Glomerular visceral epithelial cell (primary cell): ENCODE data around the gene ASAP2.
A peak's percentile ranks its signal among the peaks of the same experiment; 100 is the strongest.

ENCODE experiments used
- DNase-seq: peaks from one replicate; pipeline ENCODE4 v3.0.0-alpha.2; 2016; ENCODE audit errors: extremely low spot score

The ASAP2 gene

DNA sequence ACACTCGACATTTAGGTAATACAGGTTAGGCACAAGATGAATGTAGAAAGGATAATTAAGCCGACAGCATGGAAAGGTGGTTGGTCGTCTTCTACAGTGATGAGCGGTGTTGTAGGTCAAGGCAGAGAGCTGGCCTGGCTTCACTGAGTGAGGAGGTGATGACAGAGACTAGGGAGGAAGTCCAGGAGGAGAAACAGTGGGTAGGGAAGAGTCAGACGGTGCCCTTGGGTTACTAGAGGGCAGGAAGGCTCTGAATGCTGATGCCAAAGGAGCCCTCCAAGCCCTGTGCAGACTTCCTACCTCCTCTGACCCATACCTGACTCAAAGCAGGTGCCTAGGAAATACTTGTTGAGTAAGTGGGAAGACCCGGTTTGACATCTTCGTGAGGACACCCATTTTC lies 116.0 kb downstream of the ASAP2 start:
- DNase-seq = no peak

- no peak for DNase-seq
These were observed 118.8 kb downstream of the ASAP2 start for GRCh38 chr2:9325428-9325827.

DNA sequence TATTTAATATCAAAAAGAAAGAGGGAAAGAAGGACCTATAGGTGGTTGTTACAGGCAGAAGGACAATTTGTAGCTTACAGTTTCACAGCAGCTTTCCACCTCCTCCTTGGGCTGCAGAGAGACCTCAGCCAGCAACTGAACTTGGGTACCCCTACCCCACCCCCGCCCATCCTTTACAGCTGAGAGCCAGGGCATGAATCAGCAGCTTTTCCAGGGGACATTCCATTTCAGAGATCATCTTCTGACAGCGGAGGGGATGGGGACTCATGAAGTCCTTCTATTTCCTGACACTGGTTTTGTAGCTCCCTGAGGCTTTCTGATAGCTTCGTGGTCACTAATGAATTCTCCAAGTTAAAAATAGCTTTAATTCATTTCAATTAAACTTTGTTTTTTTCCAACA lies 120.4 kb downstream of the ASAP2 start:
- no peak for DNase-seq

DNA sequence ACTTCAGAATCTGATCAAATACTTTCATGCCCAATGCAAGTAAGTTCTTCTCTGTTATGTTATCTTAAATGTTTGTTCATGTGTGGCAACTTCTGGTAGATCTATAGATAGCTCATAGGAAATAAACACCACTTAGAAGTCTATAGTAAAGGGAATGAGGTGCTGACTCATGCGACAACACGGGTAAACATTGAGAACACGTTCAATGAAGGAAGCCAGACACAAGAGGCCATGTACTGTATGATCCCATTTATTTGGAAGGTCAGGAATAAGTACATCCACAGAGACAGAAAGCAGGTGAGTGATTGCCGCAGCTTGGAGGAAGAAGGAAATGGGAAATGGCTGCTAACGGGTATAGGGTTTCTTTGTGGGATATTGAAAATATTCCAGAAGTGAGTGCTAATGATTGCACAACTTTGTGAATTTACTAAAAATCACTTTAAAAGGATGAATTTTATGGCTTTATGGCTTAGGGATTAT lies 121.3 kb downstream of the ASAP2 start:
- no peak for DNase-seq

DNA sequence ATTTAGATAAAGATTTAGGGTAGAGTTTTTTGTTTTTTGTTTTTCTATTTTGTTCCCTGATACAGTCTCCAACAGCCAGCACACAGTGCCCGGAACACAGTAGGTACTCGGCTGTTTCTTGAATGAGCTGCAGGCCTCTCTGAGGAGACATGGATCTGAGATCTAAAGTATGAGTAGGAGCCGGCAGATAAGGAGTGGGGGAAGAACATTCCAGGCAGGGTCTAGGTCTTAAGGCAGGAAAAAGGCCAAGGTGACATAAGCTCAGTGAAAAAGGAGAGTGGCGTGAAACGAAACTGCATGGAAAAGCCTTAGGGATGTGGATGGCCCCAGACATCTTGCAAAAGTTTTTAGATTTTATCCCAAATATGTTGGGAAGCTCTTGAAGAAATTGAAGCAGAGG lies 122.3 kb downstream of the ASAP2 start:
- no peak for DNase-seq

GRCh38 chr2:9329497-9329896 lies 122.9 kb downstream of the ASAP2 start:
- DNase-seq = no peak

- DNase-seq = no peak
These were observed 124.1 kb downstream of the ASAP2 start for GRCh38 chr2:9330612-9331270.

- no peak for DNase-seq
These were observed 125.1 kb downstream of the ASAP2 start for GRCh38 chr2:9331704-9332103.

- no peak for DNase-seq
These were observed 125.7 kb downstream of the ASAP2 start for GRCh38 chr2:9332136-9332852.

DNA sequence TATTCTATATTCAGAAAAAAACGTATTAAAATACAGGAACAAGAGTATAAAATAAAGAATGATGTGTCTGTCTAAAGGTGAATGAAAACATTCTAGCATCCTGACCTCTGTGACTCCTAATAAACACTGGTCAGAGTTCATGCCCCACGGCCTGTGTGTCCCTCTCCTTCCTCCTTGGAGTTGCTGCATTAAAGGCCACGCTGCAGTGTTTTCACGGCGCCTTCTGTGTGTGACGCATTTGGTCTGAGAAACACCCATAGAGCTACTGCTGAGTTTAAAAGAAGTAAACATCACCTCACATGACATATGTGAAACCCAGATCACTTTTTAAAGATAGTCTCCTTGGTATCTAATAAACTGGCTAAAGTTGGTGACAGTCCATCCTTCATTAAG lies 126.2 kb downstream of the ASAP2 start:
- DNase-seq = no peak

DNA sequence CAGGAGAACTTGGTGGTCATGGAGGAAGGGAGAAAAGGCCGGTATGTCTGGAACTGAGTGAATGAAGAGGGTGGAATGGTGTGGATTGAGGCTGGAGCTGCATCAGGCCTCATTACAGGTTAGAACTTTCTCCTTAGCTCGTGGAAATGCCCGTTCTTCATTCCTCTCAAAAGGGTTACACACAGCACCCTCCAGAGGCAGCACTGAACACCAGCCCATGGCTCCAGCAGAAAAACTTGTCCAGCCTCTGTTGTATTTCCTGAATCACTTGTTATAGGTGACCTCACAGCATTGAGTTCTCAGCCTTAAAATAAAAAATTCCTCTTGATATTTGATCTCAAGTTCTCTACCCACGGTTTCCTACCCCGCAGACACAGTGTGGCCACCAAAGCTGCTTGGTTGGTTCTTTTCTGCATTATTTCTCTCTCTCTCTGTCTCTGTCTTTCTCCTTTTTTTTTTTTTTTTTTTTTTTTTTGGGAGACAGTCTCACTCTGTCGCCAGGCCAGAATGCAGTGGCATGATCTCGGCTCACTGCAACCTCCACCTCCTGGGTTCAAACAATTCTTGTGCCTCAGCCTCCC lies 127.1 kb downstream of the ASAP2 start:
- DNase-seq = peak; percentile 78

GRCh38 chr2:9334761-9335160 lies 128.1 kb downstream of the ASAP2 start:
- DNase-seq = no peak

- no peak for DNase-seq
These were observed 128.8 kb downstream of the ASAP2 start for GRCh38 chr2:9335322-9335832.

DNA sequence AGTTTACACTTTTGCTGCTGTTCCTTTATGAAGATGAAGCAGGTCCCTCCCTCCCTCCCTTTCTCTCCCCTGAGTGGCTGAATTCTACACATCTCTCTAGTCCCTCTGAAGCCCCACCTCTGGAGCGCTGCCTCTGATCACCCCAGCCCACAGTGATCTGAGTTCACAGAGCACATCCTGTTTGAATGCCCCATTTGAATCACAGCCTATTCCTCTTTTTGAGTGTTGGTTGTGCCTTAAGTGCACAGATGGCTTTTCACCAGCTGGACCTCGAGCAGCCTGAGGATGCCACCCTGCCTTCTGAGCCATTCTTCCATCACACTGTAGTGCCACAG lies 129.6 kb downstream of the ASAP2 start:
- DNase-seq = no peak

DNA sequence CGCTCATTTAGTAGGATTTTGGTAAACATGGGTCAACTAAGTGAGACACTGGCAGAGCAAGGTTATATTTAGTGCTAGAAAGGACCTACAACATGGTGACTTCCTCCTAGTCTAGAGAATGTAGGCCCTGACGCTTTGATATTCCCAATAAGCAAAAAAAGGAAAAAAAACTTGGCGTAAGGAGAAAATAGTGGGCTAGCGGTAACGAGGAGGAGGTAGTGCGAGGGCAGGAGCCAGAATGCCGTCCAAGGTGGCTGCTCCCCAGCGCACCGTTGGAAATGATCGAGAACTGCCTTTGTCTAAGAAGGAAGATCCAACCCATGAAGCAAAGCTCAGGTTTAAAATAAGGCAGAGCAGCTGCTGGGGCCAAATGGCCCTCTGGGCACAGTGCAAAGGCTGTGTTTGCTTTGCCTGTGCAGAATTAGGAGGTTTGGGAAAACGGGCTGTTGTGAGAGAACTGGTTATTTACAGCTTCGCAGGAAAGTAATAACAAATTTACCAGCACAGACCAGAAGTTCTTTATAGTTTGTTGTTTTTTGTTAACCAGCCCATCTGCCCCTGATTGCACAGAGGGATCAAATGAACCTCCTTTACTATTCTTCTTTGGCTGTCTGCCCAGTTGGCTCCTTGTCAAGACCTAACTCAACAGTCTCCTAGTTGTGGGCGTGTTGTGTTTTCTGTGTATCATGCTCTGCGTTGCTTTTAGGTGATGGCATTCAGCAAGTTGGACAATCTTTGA lies 130.1 kb downstream of the ASAP2 start:
- DNase-seq = peak; percentile 52

GRCh38 chr2:9337901-9338300 lies 131.3 kb downstream of the ASAP2 start:
- no peak for DNase-seq

- DNase-seq = no peak
These were observed 134.8 kb downstream of the ASAP2 start for GRCh38 chr2:9341337-9341887.

DNA sequence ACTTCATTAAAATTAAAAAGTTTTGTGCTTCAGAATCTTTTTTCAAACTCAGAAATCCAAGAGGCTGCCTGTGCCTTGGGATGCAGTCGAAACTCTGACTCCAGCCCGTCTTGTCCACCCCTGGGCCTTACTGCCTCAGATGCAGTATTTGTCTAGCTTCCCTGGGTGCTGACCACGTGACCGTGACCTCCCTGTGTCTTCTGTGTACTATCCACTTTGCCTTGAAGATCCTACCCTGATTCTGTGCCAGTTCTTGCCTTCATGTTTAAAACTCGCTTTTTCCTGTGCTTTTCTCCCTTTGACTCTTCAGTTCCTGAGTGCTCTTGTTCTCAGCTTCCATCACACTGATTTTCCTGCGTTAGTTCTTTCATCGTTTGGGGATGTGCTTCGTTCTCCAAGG lies 136.0 kb downstream of the ASAP2 start:
- no peak for DNase-seq

DNA sequence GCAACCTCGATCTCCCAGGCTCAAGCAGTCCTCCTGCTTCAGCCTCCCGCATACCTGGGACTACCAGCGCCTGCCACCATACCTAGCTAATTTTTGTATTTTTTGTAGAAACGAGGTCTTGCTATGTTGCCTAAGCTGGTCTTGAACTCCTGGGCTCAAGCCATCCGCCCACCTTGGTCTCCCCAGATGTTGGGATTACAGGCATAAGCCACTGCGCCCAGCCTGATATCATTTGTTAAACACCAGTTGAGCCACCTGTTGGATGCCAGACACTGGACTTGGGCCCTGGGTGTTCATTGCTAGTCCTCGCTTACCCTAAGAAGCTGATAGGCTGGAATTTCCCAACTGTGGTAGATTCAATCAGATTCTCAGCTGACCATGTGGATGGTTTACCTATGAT lies 136.9 kb downstream of the ASAP2 start:
- no peak for DNase-seq

GRCh38 chr2:9344434-9344833 lies 137.8 kb downstream of the ASAP2 start:
- DNase-seq = no peak

DNA sequence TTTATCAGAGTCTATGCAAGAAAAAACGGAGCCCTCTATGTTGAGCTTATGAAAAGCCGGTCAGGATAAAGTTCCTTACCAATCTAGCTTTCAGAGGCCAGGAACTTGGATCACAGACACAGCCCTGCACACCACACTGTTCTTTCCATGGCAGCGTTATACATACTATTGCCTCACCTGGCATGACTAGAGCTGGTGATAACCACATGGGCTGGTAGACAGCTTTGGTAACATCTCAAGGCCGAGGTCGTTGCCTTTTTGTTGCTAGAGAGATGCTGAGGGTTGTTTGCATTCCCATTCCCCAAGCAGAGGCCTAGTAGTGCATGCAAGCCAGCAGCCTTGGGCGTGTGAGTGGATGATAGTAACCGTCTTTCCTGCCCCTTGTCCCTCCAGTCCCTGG lies 138.7 kb downstream of the ASAP2 start:
- no peak for DNase-seq

DNA sequence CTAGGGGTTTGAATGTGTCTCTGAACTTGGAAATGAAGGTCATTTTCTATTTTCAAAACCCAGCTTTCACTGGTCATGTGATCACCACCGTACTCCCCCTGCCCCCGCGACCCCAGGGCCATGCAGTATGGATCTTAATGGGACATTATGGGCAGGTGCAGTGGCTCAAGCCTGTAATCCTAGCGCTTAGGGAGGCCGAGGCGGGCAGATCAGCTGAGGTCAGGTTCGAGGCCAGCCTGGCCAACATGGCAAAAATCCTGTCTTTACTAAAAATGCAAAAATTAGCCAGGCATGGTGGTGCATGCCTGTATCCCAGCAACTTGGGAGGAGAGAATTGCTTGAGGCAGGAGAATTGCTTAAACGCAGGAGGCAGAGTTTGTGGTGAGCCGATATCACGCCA lies 139.4 kb downstream of the ASAP2 start:
- no peak for DNase-seq
